ENCODE data around the gene UTS2B. TPM values are rescaled to one million over a fixed set of nuclear protein-coding genes. Genes with fewer than 3 reads are reported as not detected.

UTS2B gene
- total and polyA plus RNA-seq, 2 of the 4 experiments (the other 2 are of a cell fraction), result 0.72 to 0.79 TPM

GRCh38 chr3:191260431-191261303 lies 69.7 kb downstream of the UTS2B start:
- Histone ChIP-seq H4K8ac (ENCODE audit: low read depth in 2 of 2, low read length in 2 of 2) (no peak overlapping the region), H3K36me3 (ENCODE audit: control insufficient read depth, insufficient read depth, low read length) (no peaks in the 10 kb centered on the region), H3K4ac (ENCODE audit: low read depth, low read length) (no peak overlapping the region), H3K23ac (ENCODE audit: low read depth, low read length) (no peak overlapping the region), H2AFZ (replicated peaks; ENCODE audit: low read length, poor library complexity) (no peak overlapping the region), H3K4me2 (ENCODE audit: low read depth, low read length) (no peak overlapping the region), H2AK9ac (replicated peaks; ENCODE audit: low read depth, low read length, poor library complexity) (no peak overlapping the region), H3K14ac (replicated peaks; ENCODE audit: low read depth, low read length) (no peak overlapping the region), H3K56ac (ENCODE audit: extremely low read depth, insufficient read depth, low read length) (no peak overlapping the region), H4K5ac (ENCODE audit: low read depth, low read length) (no peak overlapping the region), H3K9me1 (ENCODE audit: insufficient read depth, low read length) (no peaks in the 10 kb centered on the region), H3K9me3 (ENCODE audit: control insufficient read depth, insufficient read depth, low read length) (no peaks in the 10 kb centered on the region), H4K91ac (ENCODE audit: insufficient read depth, low read depth, low read length) (no peak overlapping the region), H2AK5ac (ENCODE audit: low read depth, low read length) (no peak overlapping the region), H2BK120ac (ENCODE audit: low read depth, low read length) (no peak overlapping the region), H2BK20ac (ENCODE audit: low read depth, low read length) (no peak overlapping the region), H3K4me1 (ENCODE audit: control insufficient read depth, insufficient read depth, low read length) (no peaks in the 10 kb centered on the region), H3K4me3 (ENCODE audit: insufficient read depth, low read depth, low read length) (no peak overlapping the region), H2BK15ac (ENCODE audit: low read depth, low read length) (no peak overlapping the region), H3K79me1 (ENCODE audit: low read depth in 1 of 2, low read length in 2 of 2) (no peaks in the 10 kb centered on the region), H3K9ac (ENCODE audit: low read depth, low read length) (no peak overlapping the region), H3K27ac (ENCODE audit: insufficient read depth, low read length) (no peak overlapping the region), H4K20me1 (ENCODE audit: insufficient read depth, low read length) (no peaks in the 10 kb centered on the region), H3K27me3 (ENCODE audit: control insufficient read depth, insufficient read depth, low read length) (no peaks in the 10 kb centered on the region), H2BK5ac (ENCODE audit: low read depth, low read length, poor library complexity, severe bottlenecking) (no peak overlapping the region), H3K18ac (ENCODE audit: low read depth, low read length) (no peak overlapping the region)
- ATAC-seq (ENCODE audit: low read depth) (no peak), DNase-seq (no peak)
- dilution Hi-C loops (cut with HindIII; ENCODE audit: low sequenced_read_pairs, unreplicated experiment) (no loop called here), in situ Hi-C loops (cut with MboI; ENCODE audit: low sequenced_read_pairs) (no loop called here), intact Hi-C loops (cut with micrococcal nuclease) (no loop called here)
- BruUV-seq (replicated peaks), result no TSS peak
- CTCF ChIA-PET, result no interaction called here
- 90% methylated on average over 2 of the region's 11 CpGs; no CpG with 5 or more reads in 1 of the 2 experiments for WGBS, 2 experiments (ENCODE audit: extremely low coverage in 2 of 2, insufficient read length in 1 of 2)
- POLR2A ChIA-PET (ENCODE audit: unreplicated experiment), result no interaction called here
- no peak for TF ChIP-seq CTCF (conservative IDR thresholded peaks at IDR 0.05; ENCODE audit: low read depth, low read length)
- no peak for TF ChIP-seq NFE2L2 (IDR thresholded peaks at IDR 0.05; ENCODE audit: low read depth, low read length)
- TF ChIP-seq CEBPB (IDR thresholded peaks at IDR 0.05; ENCODE audit: low read depth, low read length), result no peak
- no peak for TF ChIP-seq POLR2A (IDR thresholded peaks at IDR 0.05; ENCODE audit: low read depth, low read length)
- no peak for TF ChIP-seq CHD1 (IDR thresholded peaks at IDR 0.05; ENCODE audit: low read depth, low read length)
- TF ChIP-seq MXI1 (IDR thresholded peaks at IDR 0.05; ENCODE audit: borderline replicate concordance, low read depth, low read length), result no peak
- no peak for TF ChIP-seq ELK1 (IDR thresholded peaks at IDR 0.05; ENCODE audit: borderline replicate concordance, low read depth, low read length)
- TF ChIP-seq MAZ (IDR thresholded peaks at IDR 0.05; ENCODE audit: borderline replicate concordance, low read depth, low read length), result no peak
- no peak for TF ChIP-seq RCOR1 (IDR thresholded peaks at IDR 0.05; ENCODE audit: insufficient replicate concordance, low read length)
- TF ChIP-seq FOS (IDR thresholded peaks at IDR 0.05; ENCODE audit: low read depth, low read length), result no peak
- TF ChIP-seq MAFK (IDR thresholded peaks at IDR 0.05; ENCODE audit: low read depth, low read length), result no peak
- no peak for TF ChIP-seq RFX5 (IDR thresholded peaks at IDR 0.05; ENCODE audit: low read depth, low read length)
- TF ChIP-seq BHLHE40 (IDR thresholded peaks at IDR 0.05; ENCODE audit: low read depth, low read length), result no peak
- TF ChIP-seq SMC3 (IDR thresholded peaks at IDR 0.05; ENCODE audit: low read depth, low read length), result no peak
- TF ChIP-seq RAD21 (IDR thresholded peaks at IDR 0.05; ENCODE audit: low read length), result no peak

Measured in IMR-90 (cell line).